Right lobe of liver (tissue), 4 donors: ENCODE data around the gene AMPH.

ENCODE experiments used
- CTCF ChIP-seq, 4 donors: fragments of 200-600 bp in 3 of 4; fragments of 450-650 bp in 1 of 4; IDR thresholded peaks; one replicate each; pipeline versions ENCODE4 v1.5.1 to v1.8.0; 2016 to 2022; ENCODE audit warnings: antibody characterized with exemption in 4 of 4, mild to moderate bottlenecking in 2 of 4
- POLR2A ChIP-seq: fragments of 450-650 bp; IDR thresholded peaks from one replicate; pipeline ENCODE4 v1.6.1; 2017; ENCODE audit warnings: antibody characterized with exemption, mild to moderate bottlenecking
- donor health status: DM: no; HTN: no; CAD: no.
- donor health status: DM: no; HTN: no; CAD: no.
- donor health status: DM: no; HTN: yes; CAD: no.

- no peak for TF ChIP-seq POLR2A
- no peak for TF ChIP-seq CTCF (IDR thresholded peaks at IDR 0.05)
Measured at GRCh38 chr7:38506004-38506403, 125.2 kb downstream of the AMPH start.
